ENCODE data around the gene UBE2M. TPM values are rescaled to one million over a fixed set of nuclear protein-coding genes. Genes with fewer than 3 reads are reported as not detected.

Gene UBE2M
- total RNA-seq, 1 donor = 81.6 TPM

- peak overlapping the region; percentile 98 for H3K4me3 ChIP-seq (ENCODE audit: low read depth, low read length)
- no peak for DNase-seq (ENCODE audit: low read depth)
- TF ChIP-seq CTCF (IDR thresholded peaks at IDR 0.05; ENCODE audit: insufficient read depth, low read depth, low read length) = no peak
Measured at GRCh38 chr19:58557221-58558065, 968 bp downstream of the UBE2M start.

GRCh38 chr19:58556622-58557220 is 1.7 kb downstream of the UBE2M start:
- H3K4me3 ChIP-seq (ENCODE audit: low read depth, low read length) = peak overlapping the region; percentile 98
- TF ChIP-seq CTCF (IDR thresholded peaks at IDR 0.05; ENCODE audit: insufficient read depth, low read depth, low read length) = no peak
- no peak for DNase-seq (ENCODE audit: low read depth)

- DNase-seq (ENCODE audit: low read depth) = no peak
- no peak for TF ChIP-seq CTCF (IDR thresholded peaks at IDR 0.05; ENCODE audit: insufficient read depth, low read depth, low read length)
- H3K4me3 ChIP-seq (ENCODE audit: low read depth, low read length) = no peak overlapping the region
Measured at GRCh38 chr19:58555920-58556621, 2.3 kb downstream of the UBE2M start.

- no peak for TF ChIP-seq CTCF (IDR thresholded peaks at IDR 0.05; ENCODE audit: insufficient read depth, low read depth, low read length)
- DNase-seq (ENCODE audit: low read depth) = no peak
- H3K4me3 ChIP-seq (ENCODE audit: low read depth, low read length) = peak overlapping the region; percentile 88
Measured at GRCh38 chr19:58555369-58555885, 3.0 kb downstream of the UBE2M start.

GRCh38 chr19:58554494-58555368 is 3.7 kb downstream of the UBE2M start, which contains the start of gene CHMP2A:
CHMP2A (minus strand) TSS chr19:58555105; CDS start chr19:58554212, 893 bp downstream.
- TF ChIP-seq CTCF (IDR thresholded peaks at IDR 0.05; ENCODE audit: insufficient read depth, low read depth, low read length) = no peak
- peak; percentile 98 for DNase-seq (ENCODE audit: low read depth)

More at GRCh38 chr19:58554494-58555368, 3.7 kb downstream of the UBE2M start, which contains the start of gene CHMP2A:
- H3K4me3 ChIP-seq (ENCODE audit: low read depth, low read length) = peak within 1 kb of the TSS; percentile 88
